ENCODE data around the gene STKLD1.
A peak's percentile ranks its signal among the peaks of the same experiment; 100 is the strongest.

STKLD1 gene

DNA sequence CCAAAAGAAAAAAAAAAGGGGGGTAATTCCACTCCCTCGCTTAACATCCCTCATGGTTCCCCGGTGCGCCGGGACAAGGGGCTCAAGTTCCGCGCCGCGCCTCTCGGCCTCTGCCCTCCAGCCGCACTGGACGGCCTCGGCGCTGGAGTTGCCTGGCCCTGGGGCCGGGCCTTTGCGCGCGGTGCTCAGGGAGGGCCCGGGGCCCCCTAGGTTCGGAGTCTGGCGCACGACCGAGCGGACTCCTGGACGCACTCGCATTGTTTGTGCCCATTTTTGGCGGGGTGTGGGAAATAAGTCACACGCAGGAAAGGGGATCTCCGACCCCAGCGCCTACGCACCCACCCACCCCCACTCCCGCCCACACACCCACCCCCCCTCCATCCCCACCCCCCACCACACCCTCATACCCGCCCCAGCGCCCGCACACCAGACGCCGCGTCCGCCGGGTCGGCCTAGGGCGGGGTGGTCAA is 28.6 kb upstream of the STKLD1 start:
- H3K27ac ChIP-seq, result peak overlapping the region; percentile 98
- 0 out of 2 replicates have a peak, but pooled peaks have one; percentile 9 for TF ChIP-seq CTCF (conservative IDR thresholded peaks at IDR 0.05)

DNA sequence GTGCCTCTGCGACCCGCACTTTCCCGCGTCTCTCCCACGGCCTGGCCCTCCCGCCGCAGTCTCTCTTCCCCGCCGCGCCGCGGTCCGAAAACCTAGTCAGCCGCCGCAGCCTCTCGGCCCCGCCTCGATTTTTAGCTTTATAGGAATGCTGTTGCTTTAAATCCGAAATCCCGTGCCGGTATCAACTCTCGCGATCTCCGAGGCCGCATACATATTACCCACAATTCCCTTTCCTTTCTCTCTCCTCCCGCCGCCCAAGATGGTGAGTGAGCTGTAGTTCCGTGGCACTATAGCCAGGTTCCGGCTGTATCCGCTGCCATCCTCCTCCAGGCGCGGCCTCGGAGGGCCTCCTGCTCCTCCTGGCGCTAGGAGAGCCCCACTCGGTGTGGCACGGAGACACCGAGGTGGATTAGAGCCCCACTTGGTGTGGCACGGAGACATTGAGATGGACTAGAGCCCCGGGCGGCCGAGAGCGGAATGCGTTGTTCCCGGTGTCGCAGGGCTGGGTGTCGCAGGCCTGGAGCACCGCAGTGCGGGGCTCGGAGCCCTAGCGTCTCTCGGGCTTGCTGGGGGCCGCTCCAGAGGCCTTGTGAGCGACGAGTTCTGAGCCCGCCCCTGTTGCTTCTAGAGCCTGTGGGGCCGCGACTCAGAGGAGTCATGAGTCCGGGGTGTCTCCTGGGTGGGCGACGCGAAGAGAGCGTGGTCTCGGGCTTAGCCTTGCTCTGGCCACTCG is 28.0 kb upstream of the STKLD1 start, which contains the start of the genes MED22 and RPL7A:
Gene MED22, minus strand, starts transcription at position 147 of the 733 bp plus-strand sequence. CDS start 1,469 bp downstream, outside the sequence.
Gene RPL7A, plus strand, starts transcription at position 234 of the 733 bp plus-strand sequence. Its CDS starts 26 bp downstream, at position 260.
- TF ChIP-seq CTCF (conservative IDR thresholded peaks at IDR 0.05), result no peak
- H3K27ac ChIP-seq, result peak within 1 kb of the TSS; percentile 98

GRCh38 chr9:133348718-133349573 is 27.2 kb upstream of the STKLD1 start:
- no peak for TF ChIP-seq CTCF (conservative IDR thresholded peaks at IDR 0.05)
- peak overlapping the region; percentile 98 for H3K27ac ChIP-seq

- H3K27ac ChIP-seq, result peak overlapping the region; percentile 98
- TF ChIP-seq CTCF (conservative IDR thresholded peaks at IDR 0.05), result no peak
Measured at GRCh38 chr9:133349965-133350616, 26.1 kb upstream of the STKLD1 start.

DNA sequence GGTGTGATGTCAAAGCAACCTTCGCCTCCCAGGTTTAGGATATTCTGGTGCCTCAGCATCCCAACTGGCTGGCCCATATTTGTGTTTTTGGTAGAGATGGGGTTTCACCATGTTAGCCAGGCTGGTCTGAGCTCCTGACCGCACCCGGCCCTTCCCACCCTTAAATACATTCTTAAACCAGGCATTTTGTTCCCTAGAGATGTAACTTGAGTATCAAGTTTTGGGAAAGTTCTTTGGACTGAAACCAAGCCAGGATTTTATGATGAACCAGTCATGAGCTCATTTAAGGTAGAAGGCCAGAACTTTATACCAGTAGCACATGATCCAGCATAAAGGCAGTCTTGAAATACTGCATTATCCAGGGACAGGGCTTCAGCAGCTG is 24.6 kb upstream of the STKLD1 start:
- H3K27ac ChIP-seq, result peak overlapping the region; percentile 98; the same call in 1 of the 2 replicates
- TF ChIP-seq CTCF (conservative IDR thresholded peaks at IDR 0.05), result no peak

DNA sequence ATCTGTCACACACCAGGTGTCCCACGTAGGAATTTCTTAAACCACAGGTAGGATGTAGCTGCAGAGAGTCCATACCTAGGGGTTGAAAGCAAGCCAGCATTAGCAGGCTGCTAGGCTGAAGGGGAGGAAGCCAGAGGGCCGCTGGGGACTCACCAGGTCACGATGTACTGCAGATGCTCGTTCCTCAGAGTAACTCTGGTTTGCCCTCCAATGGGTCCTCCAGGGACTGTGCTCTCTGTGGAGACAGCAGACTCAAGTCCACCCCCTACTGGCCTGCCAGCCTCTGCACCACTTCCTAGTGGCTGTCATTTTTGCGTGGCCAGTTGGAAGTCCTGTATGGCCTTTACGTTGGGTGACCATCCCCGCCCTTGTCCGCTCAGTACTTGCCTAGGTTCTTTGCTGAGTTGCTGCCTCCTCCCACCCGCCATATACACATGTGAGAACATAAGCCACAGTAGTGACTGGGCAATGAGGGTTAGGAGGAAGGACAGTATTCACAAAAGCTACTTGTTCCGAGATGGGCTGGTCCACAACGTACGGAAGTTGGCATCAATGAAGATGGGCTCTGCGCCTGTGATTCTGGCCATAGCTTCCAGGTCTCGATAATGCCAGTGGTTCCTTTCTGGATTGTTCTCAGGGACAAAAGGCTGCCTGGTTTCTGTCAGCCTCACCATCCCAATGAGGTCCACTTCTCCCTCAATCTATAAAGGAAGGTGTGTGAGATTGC is 24.1 kb upstream of the STKLD1 start:
- peak; percentile 74 for TF ChIP-seq CTCF (conservative IDR thresholded peaks at IDR 0.05)
- H3K27ac ChIP-seq, result peak overlapping the region; percentile 98; the same call in 1 of the 2 replicates
